H1 (cell line): Measurements from ENCODE around the gene PKD1L1. TPM values are rescaled to one million over a fixed set of nuclear protein-coding genes. Genes with fewer than 3 reads are reported as not detected.
A peak's percentile ranks its signal among the peaks of the same experiment; 100 is the strongest.

Experiments
- CTCF ChIA-PET: fragments of 300-600 bp; sonication (Branson Sonifier 250); formaldehyde crosslinking; loops from one replicate; lab custom pipeline; 2021; ENCODE audit not compliant: partially characterized antibody; lab: Charles Lee
- POLR2A ChIA-PET: fragments of 300-600 bp; sonication (Branson Sonifier 250); formaldehyde crosslinking; loops from one replicate; lab custom pipeline; 2021; ENCODE audit warnings: inconsistent platforms; ENCODE audit not compliant: partially characterized antibody; lab: Charles Lee
- DNase-seq, 2 experiments: peaks; one replicate each; pipeline versions ENCODE4 v3.0.0 to v3.0.0-alpha.2; 2010 to 2022; ENCODE audit warnings: low spot score in 2 of 2, low read depth in 1 of 2, mixed read lengths in 1 of 2
- FAIRE-seq: peaks from 2 replicates; lab custom pipeline; 2011; peaks lifted over from hg19 to GRCh38; lab: Jason Lieb, UNC
- H2AFZ ChIP-seq: 2 replicates; pipeline ENCODE4 v1.8.1; 2012; ENCODE audit warnings: low read length, inconsistent platforms
- H2AK5ac ChIP-seq: 2 replicates; pipeline ENCODE4 v1.6.1; 2013; ENCODE audit warnings: low read depth, low read length
- H2BK120ac ChIP-seq: replicated peaks from 2 replicates; pipeline ENCODE3; 2013; ENCODE audit warnings: low read depth, low read length, inconsistent platforms
- H2BK12ac ChIP-seq: 2 replicates; pipeline ENCODE4 v1.6.1; 2013; ENCODE audit warnings: low read depth, low read length
- H2BK15ac ChIP-seq: 2 replicates; pipeline ENCODE4 v1.6.1; 2013; ENCODE audit warnings: low read length
- H2BK20ac ChIP-seq: 2 replicates; pipeline ENCODE4 v1.6.1; 2013; ENCODE audit warnings: low read length
- H2BK5ac ChIP-seq: 2 replicates; pipeline ENCODE4 v1.6.1; 2013; ENCODE audit warnings: low read depth, low read length
- H3K14ac ChIP-seq: 2 replicates; pipeline ENCODE4 v1.6.1; 2013; ENCODE audit warnings: inconsistent platforms; ENCODE audit not compliant: insufficient read length
- H3K18ac ChIP-seq: 2 replicates; pipeline ENCODE4 v1.6.1; 2013; ENCODE audit warnings: low read length; ENCODE audit errors: extremely low read depth
- H3K23ac ChIP-seq: 2 replicates; pipeline ENCODE4 v1.6.1; 2013; ENCODE audit warnings: inconsistent platforms; ENCODE audit not compliant: insufficient read length
- H3K23me2 ChIP-seq: 2 replicates; pipeline ENCODE4 v1.6.1; 2013; ENCODE audit warnings: low read depth, low read length
- H3K27ac ChIP-seq: 2 replicates; pipeline ENCODE4 v1.6.1; 2011; ENCODE audit warnings: low read depth, low read length, inconsistent platforms
- H3K27me3 ChIP-seq, 4 experiments: replicated peaks in 1 of 4; 1 replicate in 1 of 4; 2 replicates in 3 of 4; pipeline versions ENCODE4 v1.6.1 to v1.8.1; 2011 to 2013; ENCODE audit warnings: low read length in 3 of 4, mild to moderate bottlenecking in 3 of 4, inconsistent platforms in 2 of 4, mixed read lengths in 2 of 4, moderate library complexity in 1 of 4; ENCODE audit not compliant: control insufficient read depth in 3 of 4, insufficient read depth in 3 of 4; ENCODE audit errors: extremely low read depth in 1 of 4
- H3K36me3 ChIP-seq, 4 experiments: 2 replicates each; pipeline versions ENCODE4 v1.6.1 to v1.8.1; 2011 to 2013; ENCODE audit warnings: mild to moderate bottlenecking in 4 of 4, low read length in 3 of 4, moderate library complexity in 2 of 4, control low read depth in 1 of 4, inconsistent platforms in 1 of 4; ENCODE audit not compliant: insufficient read depth in 4 of 4, control insufficient read depth in 2 of 4
- H3K4ac ChIP-seq: replicated peaks from 2 replicates; pipeline ENCODE3; 2013; ENCODE audit warnings: low read length, low read depth, mixed read lengths, inconsistent platforms; ENCODE audit not compliant: insufficient read length
- H3K4me1 ChIP-seq, 4 experiments: replicated peaks in 1 of 4; 1 replicate in 1 of 4; 2 replicates in 3 of 4; pipeline versions ENCODE4 v1.6.1 to v1.8.1; 2011 to 2013; ENCODE audit warnings: low read length in 3 of 4, inconsistent platforms in 2 of 4, mixed read lengths in 1 of 4; ENCODE audit not compliant: insufficient read depth in 4 of 4, control insufficient read depth in 3 of 4
- H3K4me2 ChIP-seq, 2 experiments: 2 replicates each; pipeline versions ENCODE4 v1.6.1 to v1.8.1; 2011 to 2013; ENCODE audit warnings: low read depth in 2 of 2, low read length in 2 of 2, control low read depth in 1 of 2, inconsistent platforms in 1 of 2, mild to moderate bottlenecking in 1 of 2; ENCODE audit not compliant: insufficient read depth in 1 of 2
- H3K4me3 ChIP-seq, 4 experiments: fragments of 200-600, 300-600 bp in 1 of 4; sonication (generic), shearing (Covaris generic), sonication (Bioruptor Twin) in 1 of 4; 2 replicates each; pipeline versions ENCODE4 v1.5.1 to v1.8.1; 2011 to 2016; ENCODE audit warnings: low read length in 4 of 4, low read depth in 3 of 4, control low read depth in 2 of 4, inconsistent platforms in 2 of 4, mild to moderate bottlenecking in 2 of 4, mixed read lengths in 1 of 4, moderate library complexity in 1 of 4; ENCODE audit not compliant: insufficient read depth in 2 of 4; ENCODE audit errors: extremely low read depth in 1 of 4
- H3K56ac ChIP-seq: replicated peaks from 2 replicates; pipeline ENCODE3; 2013; ENCODE audit warnings: low read depth, mild to moderate bottlenecking, mixed read lengths, low read length, inconsistent platforms; ENCODE audit not compliant: insufficient read length
- H3K79me1 ChIP-seq: 2 replicates; pipeline ENCODE4 v1.6.1; 2013; ENCODE audit warnings: low read depth, low read length, control low read depth
- H3K79me2 ChIP-seq, 2 experiments: 2 replicates each; pipeline versions ENCODE4 v1.6.1 to v1.8.1; 2012 to 2013; ENCODE audit warnings: low read length in 2 of 2, mild to moderate bottlenecking in 2 of 2, inconsistent platforms in 1 of 2; ENCODE audit not compliant: insufficient read depth in 2 of 2, control insufficient read depth in 1 of 2
- H3K9ac ChIP-seq, 4 experiments: replicated peaks in 1 of 4; 1 replicate in 1 of 4; 2 replicates in 3 of 4; pipeline versions ENCODE4 v1.6.1 to v1.8.1; 2011 to 2013; ENCODE audit warnings: low read depth in 3 of 4, low read length in 3 of 4, control low read depth in 2 of 4, mild to moderate bottlenecking in 2 of 4, moderate library complexity in 2 of 4, inconsistent platforms in 1 of 4; ENCODE audit errors: extremely low read depth in 1 of 4
- H3K9me3 ChIP-seq, 2 experiments: 2 replicates each; pipeline versions ENCODE4 v1.6.1 to v1.8.1; 2012 to 2013; ENCODE audit warnings: mild to moderate bottlenecking in 2 of 2, moderate library complexity in 2 of 2, control low read depth in 1 of 2, inconsistent platforms in 1 of 2, low read depth in 1 of 2, low read length in 1 of 2, mixed read lengths in 1 of 2; ENCODE audit not compliant: insufficient read depth in 2 of 2
- H4K20me1 ChIP-seq, 2 experiments: replicated peaks in 1 of 2; 2 replicates each; pipeline versions ENCODE3 to v1.8.1; 2011 to 2013; ENCODE audit warnings: inconsistent platforms in 2 of 2, low read length in 2 of 2, mild to moderate bottlenecking in 1 of 2; ENCODE audit not compliant: insufficient read depth in 2 of 2, control insufficient read depth in 1 of 2
- H4K5ac ChIP-seq: 2 replicates; pipeline ENCODE4 v1.6.1; 2013; ENCODE audit warnings: low read length, low read depth, mixed read lengths, inconsistent platforms; ENCODE audit not compliant: insufficient read length
- H4K8ac ChIP-seq: 2 replicates; pipeline ENCODE4 v1.8.0; 2013; ENCODE audit warnings: mild to moderate bottlenecking, moderate library complexity, low read length, inconsistent platforms; ENCODE audit not compliant: insufficient read depth; ENCODE audit errors: extremely low read depth
- H4K91ac ChIP-seq: replicated peaks from 2 replicates; pipeline ENCODE3; 2013; ENCODE audit warnings: low read length, mixed read lengths, inconsistent platforms; ENCODE audit not compliant: insufficient read length
- KDM4A ChIP-seq: IDR thresholded peaks from one replicate; pipeline ENCODE4 v1.7.1; 2012; ENCODE audit warnings: low read depth, mild to moderate bottlenecking, moderate library complexity, low read length, inconsistent platforms; ENCODE audit not compliant: severe bottlenecking
- TEAD4 ChIP-seq: IDR thresholded peaks from 2 replicates; pipeline ENCODE4 v1.6.1; 2012; ENCODE audit warnings: low read depth, low read length, inconsistent platforms, mixed read lengths
- WGBS, 2 experiments: shearing (Covaris generic) in 1 of 2; methylation state at CpG; one replicate each; pipeline versions ENCODE4 v1.1.6 to v1.1.7; 2013 to 2015; ENCODE audit warnings: low lambda C conversion rate in 2 of 2, mixed read lengths in 2 of 2, inconsistent platforms in 1 of 2, low coverage in 1 of 2, missing lambda C conversion rate in 1 of 2; ENCODE audit not compliant: insufficient replicate concordance in 2 of 2, insufficient coverage in 1 of 2, insufficient read length in 1 of 2; ENCODE audit errors: extremely low coverage in 1 of 2, missing lambda C conversion rate in 1 of 2; 5-methylcytosine and 5-hydroxymethylcytosine counted together
- polyA plus RNA-seq, 7 experiments: library from polyadenylated mRNA; depleted of rRNA in 3 of 7; stranded (reverse) in 5 of 7; unstranded in 2 of 7; fragments of >200 nt in 5 of 7; fragments of 200-250 nt in 2 of 7; gene quantifications; 1 replicate in 5 of 7; 2 replicates in 1 of 7; 4 replicates in 1 of 7; pipeline versions ENCODE4 v1.2.1 to v1.2.3, GENCODE V29; 2011 to 2013; ENCODE audit warnings: missing spikeins in 2 of 7, mixed read lengths in 2 of 7
- total RNA-seq: library from RNA; stranded (reverse); fragmentation: NEBNext Ultra II Directional; extraction: Animal tissue kit (Norgen Biotek cat#: 25700); gene quantifications from 2 replicates; pipeline ENCODE4 v1.2.1, GENCODE V29; 2021

Gene PKD1L1
- total and polyA plus RNA-seq, 2 of the 8 experiments (the other 6 are each of a cell fraction or from before 2014, with no cell fraction given): 0.22 to 0.35 TPM

- no peak overlapping the region for H3K4me3 ChIP-seq
- no peak overlapping the region for H2BK5ac ChIP-seq
- H2AFZ ChIP-seq: no peak overlapping the region
- no peaks in the 10 kb centered on the region for H3K9me3 ChIP-seq
- no peak overlapping the region for H3K56ac ChIP-seq
- no peaks in the 10 kb centered on the region for H3K23me2 ChIP-seq
- no peak overlapping the region for H2BK120ac ChIP-seq
- H3K4me2 ChIP-seq: no peak overlapping the region
- ChIA-PET POLR2A (interaction anchor here (0.6 to 0.8 kb wide), 2 partner anchors 12 to 167 kb away, joined by 3 read pairs; no protein-coding TSS in a partner anchor), CTCF (interaction anchor here (1.1 to 5.4 kb wide), 8 partner anchors 10 to 170 kb away, joined by 3 to 34 read pairs (median 4); partner anchors contain the start of gene PKD1L1)
- no peak overlapping the region for H3K14ac ChIP-seq
- WGBS, 2 experiments: 84% methylated on average over 14 of the region's 14 CpGs; no CpG with 5 or more reads in 1 of the 2 experiments
- no peak overlapping the region for H4K91ac ChIP-seq
- H4K8ac ChIP-seq: 0 out of 2 replicates have a peak overlapping the region, but pooled peaks have one; percentile 7
- peak overlapping the region; percentile 73; the same call in 1 of the 2 replicates for H2BK15ac ChIP-seq
- H3K23ac ChIP-seq: no peak overlapping the region
- H3K27me3 ChIP-seq: no peaks in the 10 kb centered on the region
- 0 out of 2 replicates have a peak overlapping the region, but pooled peaks have one; percentile 63 for H2BK12ac ChIP-seq
- H3K79me2 ChIP-seq: no peaks in the 10 kb centered on the region
- H3K9ac ChIP-seq: no peak overlapping the region
- no peak overlapping the region for H3K4ac ChIP-seq
- FAIRE-seq: no peak
- H3K18ac ChIP-seq: no peak overlapping the region
- no peak overlapping the region for H4K5ac ChIP-seq
- no peak overlapping the region for H3K27ac ChIP-seq
- peaks cover 0 to 9% (median 5%) of the 10 kb centered on the region in 4 experiments; a peak in 6 of 7 replicates for H3K4me1 ChIP-seq
- no peak overlapping the region for H2BK20ac ChIP-seq
- no peak for DNase-seq
- no peaks in the 10 kb centered on the region for H4K20me1 ChIP-seq
- no peaks in the 10 kb centered on the region for H3K36me3 ChIP-seq
- no peaks in the 10 kb centered on the region for H3K79me1 ChIP-seq
- H2AK5ac ChIP-seq: no peak overlapping the region
- no peak for TF ChIP-seq KDM4A
- no peak for TF ChIP-seq TEAD4
Observed at GRCh38 chr7:47940088-47941013, 7.9 kb downstream of the PKD1L1 start.
